Endothelial cell of umbilical vein (primary cell): Measurements from ENCODE around the gene VSIG10L. TPM values are rescaled to one million over a fixed set of nuclear protein-coding genes. Genes with fewer than 3 reads are reported as not detected.

Experiments used
- BruUV-seq: library from RNA; stranded (reverse); fragments of 400-500 nt; replicated peaks from 2 replicates; lab custom pipeline; 2021; lab: Mats Ljungman, UMichigan
- CTCF ChIA-PET: fragments of 300-600, 350-600 bp; sonication (Branson Sonifier 250); formaldehyde crosslinking; loops from one replicate; lab custom pipeline; 2021; ENCODE audit warnings: antibody characterized with exemption, inconsistent platforms; lab: Charles Lee
- POLR2A ChIA-PET: fragments of 300-600, 350-600 bp; sonication (Branson Sonifier 250); formaldehyde crosslinking; loops from one replicate; lab custom pipeline; 2021; ENCODE audit warnings: antibody characterized with exemption, inconsistent platforms; lab: Charles Lee
- DNase-seq: peaks from one replicate; pipeline ENCODE4 v3.0.0-alpha.2; 2011; ENCODE audit warnings: low read depth, low spot score
- FAIRE-seq: peaks from 2 replicates; lab custom pipeline; 2011; peaks lifted over from hg19 to GRCh38; lab: Jason Lieb, UNC
- H2AFZ ChIP-seq: 2 replicates; pipeline ENCODE4 v1.6.0; 2012; ENCODE audit warnings: low read depth, low read length, control low read depth, inconsistent platforms
- H3K27ac ChIP-seq: 2 replicates; pipeline ENCODE4 v1.5.1; 2011; ENCODE audit warnings: low read depth, mild to moderate bottlenecking, control low read depth, low read length, moderate library complexity; ENCODE audit not compliant: insufficient read depth
- H3K27me3 ChIP-seq, 2 experiments: 2 replicates each; pipeline versions ENCODE4 v1.6.0 to v1.6.1; 2011; ENCODE audit warnings: low read length in 2 of 2, mixed read lengths in 1 of 2; ENCODE audit not compliant: control insufficient read depth in 2 of 2, insufficient read depth in 2 of 2
- H3K36me3 ChIP-seq, 2 experiments: 2 replicates in 1 of 2; 3 replicates in 1 of 2; pipeline ENCODE4 v1.5.1; 2011; ENCODE audit warnings: low read length in 2 of 2, mild to moderate bottlenecking in 1 of 2, moderate library complexity in 1 of 2; ENCODE audit not compliant: control insufficient read depth in 2 of 2, insufficient read depth in 2 of 2; ENCODE audit errors: extremely low read depth in 1 of 2
- H3K4me1 ChIP-seq: 3 replicates; pipeline ENCODE4 v1.5.1; 2011; ENCODE audit warnings: mild to moderate bottlenecking, low read length; ENCODE audit not compliant: control insufficient read depth, insufficient read depth; ENCODE audit errors: extremely low read depth
- H3K4me2 ChIP-seq: 2 replicates; pipeline ENCODE4 v1.6.1; 2011; ENCODE audit warnings: low read length, control low read depth, mixed read lengths; ENCODE audit not compliant: insufficient read depth
- H3K4me3 ChIP-seq, 3 experiments: fragments of 200-600 bp in 1 of 3; sonication (generic), shearing (Covaris generic) in 1 of 3; replicated peaks in 1 of 3; 2 replicates each; pipeline ENCODE4 v1.5.1; 2011 to 2016; ENCODE audit warnings: control low read depth in 3 of 3, low read length in 3 of 3, mild to moderate bottlenecking in 2 of 3, inconsistent platforms in 1 of 3, low read depth in 1 of 3, moderate library complexity in 1 of 3; ENCODE audit not compliant: insufficient read depth in 1 of 3
- H3K79me2 ChIP-seq: 2 replicates; pipeline ENCODE4 v1.6.0; 2012; ENCODE audit warnings: low read length, inconsistent platforms; ENCODE audit not compliant: control insufficient read depth, insufficient read depth
- H3K9ac ChIP-seq: replicated peaks from 2 replicates; pipeline ENCODE3; 2011; ENCODE audit warnings: low read length, control low read depth; ENCODE audit not compliant: insufficient read depth; ENCODE audit errors: extremely low read depth
- H3K9me1 ChIP-seq: replicated peaks from 3 replicates; pipeline ENCODE4 v1.6.0; 2011; ENCODE audit warnings: mild to moderate bottlenecking, low read length; ENCODE audit not compliant: control insufficient read depth, insufficient read depth; ENCODE audit errors: extremely low read depth
- H3K9me3 ChIP-seq: replicated peaks from 2 replicates; pipeline ENCODE4 v1.5.1; 2012; ENCODE audit warnings: low read length, inconsistent platforms; ENCODE audit not compliant: control insufficient read depth, insufficient read depth
- H4K20me1 ChIP-seq: replicated peaks from 2 replicates; pipeline ENCODE3; 2011; ENCODE audit warnings: mild to moderate bottlenecking, low read length; ENCODE audit not compliant: control insufficient read depth, insufficient read depth; ENCODE audit errors: extremely low read depth
- CTCF ChIP-seq, 2 donors: IDR thresholded peaks; 1 replicate in 1 of 2; 2 replicates in 1 of 2; pipeline ENCODE4 v1.5.1; 2011; ENCODE audit warnings: low read length in 2 of 2, mild to moderate bottlenecking in 2 of 2, moderate library complexity in 2 of 2, control low read depth in 1 of 2, inconsistent platforms in 1 of 2, low read depth in 1 of 2; ENCODE audit not compliant: insufficient read depth in 1 of 2; ENCODE audit errors: extremely low read depth in 1 of 2
- EZH2 ChIP-seq: IDR thresholded peaks from 2 replicates; pipeline ENCODE4 v1.6.1; 2012; ENCODE audit warnings: borderline replicate concordance, low read depth, mild to moderate bottlenecking, moderate library complexity, low read length, inconsistent platforms; ENCODE audit not compliant: severe bottlenecking
- FOS ChIP-seq: IDR thresholded peaks from 2 replicates; pipeline ENCODE4 v1.6.1; 2011; ENCODE audit warnings: mild to moderate bottlenecking, low read length, moderate library complexity, borderline replicate concordance; ENCODE audit not compliant: insufficient read depth
- GATA2 ChIP-seq: IDR thresholded peaks from 2 replicates; pipeline ENCODE4 v1.7.0; 2011; ENCODE audit warnings: low read depth, mild to moderate bottlenecking, moderate library complexity, mixed read lengths, low read length; ENCODE audit not compliant: insufficient read length, insufficient read depth
- JUN ChIP-seq: IDR thresholded peaks from 2 replicates; pipeline ENCODE4 v1.6.1; 2011; ENCODE audit warnings: borderline replicate concordance, low read depth; ENCODE audit not compliant: insufficient read length, insufficient read depth
- MAX ChIP-seq: IDR thresholded peaks from 2 replicates; pipeline ENCODE4 v1.6.1; 2011; ENCODE audit not compliant: insufficient read depth, insufficient read length
- MYC ChIP-seq: IDR thresholded peaks from one replicate; pipeline ENCODE4 v1.6.1; 2011; ENCODE audit warnings: mild to moderate bottlenecking, low read depth, low read length
- POLR2A ChIP-seq: IDR thresholded peaks from 2 replicates; pipeline ENCODE4 v1.6.1; 2012; ENCODE audit warnings: low read depth, mild to moderate bottlenecking, control low read depth, low read length
- POLR2AphosphoS5 ChIP-seq: IDR thresholded peaks from 2 replicates; pipeline ENCODE4 v1.6.1; 2012; ENCODE audit warnings: low read depth, mild to moderate bottlenecking, control low read depth, low read length, moderate library complexity; ENCODE audit not compliant: insufficient read depth
- dilution Hi-C: fragments of 300-500 bp; cut with MboI; formaldehyde crosslinking; loops from one replicate; pipeline ENCODE4 v1.15.0; 2019; ENCODE audit warnings: low sequenced_read_pairs; ENCODE audit not compliant: extremely low pct_ligation_motif_present
- intact Hi-C: fragments of 100-400 bp; cut with micrococcal nuclease; formaldehyde crosslinking; loops from one replicate; pipeline ENCODE4 v1.10.0; 2022
- polyA plus RNA-seq, 4 experiments: library from polyadenylated mRNA; depleted of rRNA in 3 of 4; stranded (reverse) in 3 of 4; unstranded in 1 of 4; fragments of >200 nt; gene quantifications; 2 replicates each; pipeline versions ENCODE4 v1.2.1 to v1.2.3, GENCODE V29; 2011 to 2012; ENCODE audit warnings: missing spikeins in 1 of 4
- total RNA-seq: library from RNA; stranded (reverse); gene quantifications from 2 replicates; pipeline ENCODE4 v1.2.3, GENCODE V29; 2021

VSIG10L gene
- total and polyA plus RNA-seq, 2 donors (not counting 3 experiments of a cell fraction or from before 2014, with no cell fraction given): 0.62 to 0.77 TPM

GRCh38 chr19:51391073-51391611 is 49.2 kb upstream of the VSIG10L start:
- no peak overlapping the region for H3K4me3 ChIP-seq
- FAIRE-seq (no peak), DNase-seq (no peak)
- H2AFZ ChIP-seq: no peak overlapping the region
- dilution Hi-C loops (no loop called here), intact Hi-C loops (no loop called here)
- no peaks in the 10 kb centered on the region for H3K9me3 ChIP-seq
- H3K4me2 ChIP-seq: no peak overlapping the region
- H3K36me3 ChIP-seq: no peaks in the 10 kb centered on the region
- H3K4me1 ChIP-seq: peaks cover 8% of the 10 kb centered on the region
- H3K9me1 ChIP-seq: no peaks in the 10 kb centered on the region
- no peaks in the 10 kb centered on the region for H3K79me2 ChIP-seq
- no TSS peak for BruUV-seq
- no peak overlapping the region for H3K27ac ChIP-seq
- no peak overlapping the region for H3K9ac ChIP-seq
- ChIA-PET POLR2A (no interaction called here), CTCF (no interaction called here)
- no peaks in the 10 kb centered on the region for H3K27me3 ChIP-seq
- TF ChIP-seq POLR2A: no peak
- no peaks in the 10 kb centered on the region for H4K20me1 ChIP-seq

- intact Hi-C loops (no loop called here), dilution Hi-C loops (no loop called here)
- no peak for TF ChIP-seq JUN
- TF ChIP-seq CTCF (IDR thresholded peaks at IDR 0.05; ENCODE audit: extremely low read depth in 1 of 2, insufficient read depth in 1 of 2, low read depth in 1 of 2, low read length in 2 of 2): no peak
- TF ChIP-seq MYC: no peak
- TF ChIP-seq GATA2: no peak
- no peak for TF ChIP-seq MAX
- TF ChIP-seq EZH2: no peak
- TF ChIP-seq FOS: no peak
- no peak for TF ChIP-seq POLR2AphosphoS5
- no peak for DNase-seq
- no peaks in the 10 kb centered on the region for H4K20me1 ChIP-seq
- ChIA-PET CTCF (no interaction called here), POLR2A (no interaction called here)
- no peaks in the 10 kb centered on the region for H3K36me3 ChIP-seq
- no peaks in the 10 kb centered on the region for H3K9me1 ChIP-seq
- H3K27me3 ChIP-seq: no peaks in the 10 kb centered on the region
- no peak overlapping the region for H3K4me2 ChIP-seq
- no peaks in the 10 kb centered on the region for H3K9me3 ChIP-seq
- no TSS peak for BruUV-seq
- FAIRE-seq: no peak
- H3K9ac ChIP-seq: no peak overlapping the region
- H3K79me2 ChIP-seq: no peaks in the 10 kb centered on the region
- no peak overlapping the region for H3K4me3 ChIP-seq
- no peak overlapping the region for H3K27ac ChIP-seq
- peaks cover 4% of the 10 kb centered on the region for H3K4me1 ChIP-seq
- no peak overlapping the region for H2AFZ ChIP-seq
Measured at GRCh38 chr19:51389143-51389542, 47.2 kb upstream of the VSIG10L start.
